22Rv1 (cell line): Measurements from ENCODE around the gene OR6J1.

ENCODE experiments used
- H3K27ac ChIP-seq: fragments of 450-650 bp; 2 replicates; pipeline ENCODE4 v1.5.1; 2017
- CTCF ChIP-seq: fragments of 450-650 bp; IDR thresholded peaks from 2 replicates; pipeline ENCODE4 v1.5.1; 2017; ENCODE audit warnings: mild to moderate bottlenecking
- ZFX ChIP-seq: fragments of 450-650 bp; IDR thresholded peaks from 2 replicates; pipeline ENCODE4 v1.6.1; 2017; ENCODE audit warnings: antibody characterized with exemption, borderline replicate concordance

The OR6J1 gene

GRCh38 chr14:22587247-22587646, 56.9 kb downstream of the OR6J1 start:
- TF ChIP-seq ZFX (no peak), CTCF (no peak)
- H3K27ac ChIP-seq = no peak overlapping the region

DNA sequence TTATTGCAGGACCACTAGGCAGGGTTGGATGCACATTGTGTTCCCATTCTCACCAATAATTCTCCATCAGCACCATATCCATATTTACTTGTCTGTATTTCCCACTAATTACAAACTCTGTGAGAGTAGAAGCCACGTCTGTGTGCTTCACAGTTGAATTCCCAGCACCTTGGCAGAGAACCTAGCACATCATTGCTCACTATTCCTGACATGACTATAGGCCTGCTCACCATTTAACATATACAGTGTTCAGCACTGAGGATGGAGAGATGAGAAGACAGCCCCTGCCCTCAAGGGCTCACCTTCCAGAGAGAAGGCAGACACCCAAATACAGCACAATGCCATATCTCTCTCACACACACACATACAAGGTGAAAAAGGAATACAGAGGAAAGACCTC, 60.2 kb downstream of the OR6J1 start:
- H3K27ac ChIP-seq = no peak overlapping the region
- no peak for TF ChIP-seq ZFX
- no peak for TF ChIP-seq CTCF
